ENCODE data around the gene RTN4R.
A peak's percentile ranks its signal among the peaks of the same experiment; 100 is the strongest.
"Not testable (repeated sequence)": the region's sequence is repeated elsewhere in the genome, so short reads cannot be mapped to it uniquely, and the experiment has no call there.

Gene RTN4R

GRCh38 chr22:20297414-20298109 is 29.4 kb upstream of the RTN4R start:
- Mint-ChIP-seq H3K27ac (no peak overlapping the region), H3K9me3 (no peaks in the 10 kb centered on the region), H3K27me3 (peaks cover 25% of the 10 kb centered on the region), H3K4me3 (peak overlapping the region in 1 of 2 donors; percentile 59), H3K4me1 (peaks cover 20% of the 10 kb centered on the region)
- no peak for ATAC-seq
- no peak for DNase-seq

GRCh38 chr22:20296598-20296997 is 28.5 kb upstream of the RTN4R start:
- Mint-ChIP-seq H3K27me3 (peaks cover 22% of the 10 kb centered on the region), H3K4me3 (no peak overlapping the region), H3K9me3 (no peaks in the 10 kb centered on the region), H3K27ac (no peak overlapping the region), H3K4me1 (peaks cover 20% of the 10 kb centered on the region)
- DNase-seq (no peak), ATAC-seq (no peak)

GRCh38 chr22:20295262-20296064 is 27.3 kb upstream of the RTN4R start:
- no peak overlapping the region for H3K4me3 Mint-ChIP-seq
- DNase-seq (no peak), ATAC-seq (no peak)
- no peaks in the 10 kb centered on the region for H3K9me3 Mint-ChIP-seq
- H3K27me3 Mint-ChIP-seq, result peaks cover 11% of the 10 kb centered on the region
- peaks cover 12% of the 10 kb centered on the region for H3K4me1 Mint-ChIP-seq
- H3K27ac Mint-ChIP-seq, result no peak overlapping the region

GRCh38 chr22:20292673-20293232 is 24.6 kb upstream of the RTN4R start:
- H3K9me3 Mint-ChIP-seq, result no peaks in the 10 kb centered on the region
- no peak overlapping the region for H3K27ac Mint-ChIP-seq
- no peak for ATAC-seq
- H3K4me1 Mint-ChIP-seq, result no peaks in the 10 kb centered on the region
- peaks cover 2% of the 10 kb centered on the region for H3K27me3 Mint-ChIP-seq
- no peak overlapping the region for H3K4me3 Mint-ChIP-seq
- no peak for DNase-seq

GRCh38 chr22:20292108-20292507 is 24.0 kb upstream of the RTN4R start:
- Mint-ChIP-seq H3K9me3 (no peaks in the 10 kb centered on the region), H3K4me3 (no peak overlapping the region), H3K4me1 (no peaks in the 10 kb centered on the region), H3K27ac (no peak overlapping the region), H3K27me3 (no peaks in the 10 kb centered on the region)
- no peak for DNase-seq
- no peak for ATAC-seq

- Mint-ChIP-seq H3K9me3 (no peaks in the 10 kb centered on the region), H3K27ac (no peak overlapping the region), H3K4me3 (no peak overlapping the region), H3K27me3 (no peaks in the 10 kb centered on the region), H3K4me1 (no peaks in the 10 kb centered on the region)
- ATAC-seq, result no peak
- DNase-seq, result no peak
These were observed 23.5 kb upstream of the RTN4R start for GRCh38 chr22:20291604-20292063.

GRCh38 chr22:20291249-20291586 is 23.1 kb upstream of the RTN4R start:
- DNase-seq (no peak), ATAC-seq (no peak)
- H3K9me3 Mint-ChIP-seq, result no peaks in the 10 kb centered on the region
- H3K27me3 Mint-ChIP-seq, result no peaks in the 10 kb centered on the region
- no peaks in the 10 kb centered on the region for H3K4me1 Mint-ChIP-seq
- no peak overlapping the region for H3K4me3 Mint-ChIP-seq
- no peak overlapping the region for H3K27ac Mint-ChIP-seq

DNA sequence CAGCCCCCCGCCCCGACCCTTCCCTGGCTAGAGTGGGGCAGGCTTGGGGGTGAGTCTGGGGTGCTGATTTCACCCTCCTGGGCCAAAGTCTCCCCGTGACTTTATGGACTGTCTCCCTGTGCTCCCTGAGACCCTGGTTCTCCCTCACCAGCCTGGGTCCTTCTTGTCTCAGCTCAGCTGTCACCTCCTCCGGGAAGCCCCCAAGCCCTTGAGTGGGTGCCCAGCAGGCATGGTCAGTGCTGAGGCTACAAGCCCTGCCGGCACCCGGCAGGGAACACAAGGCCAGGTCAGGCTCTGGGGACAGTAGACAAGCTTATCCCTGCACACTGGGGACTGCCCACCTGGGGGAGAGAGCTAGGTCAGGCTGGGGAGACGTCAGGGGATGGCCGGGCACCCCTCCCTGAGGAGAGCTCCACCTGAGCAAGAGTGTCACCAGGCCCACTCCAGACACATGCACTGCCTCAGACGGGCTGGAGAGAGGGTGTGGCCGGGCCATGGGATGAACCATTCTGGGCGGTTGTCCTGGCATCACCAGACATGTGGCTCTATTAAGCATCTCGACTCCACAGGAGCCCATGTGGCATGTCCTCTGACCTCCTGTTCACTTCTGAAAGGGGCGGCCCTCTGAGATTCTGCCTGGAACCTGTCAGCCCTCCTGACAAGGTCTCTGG is 22.6 kb upstream of the RTN4R start:
- H3K4me3 Mint-ChIP-seq, result no peak overlapping the region
- H3K4me1 Mint-ChIP-seq, result no peaks in the 10 kb centered on the region
- DNase-seq (no peak), ATAC-seq (no peak)
- no peak overlapping the region for H3K27ac Mint-ChIP-seq
- no peaks in the 10 kb centered on the region for H3K9me3 Mint-ChIP-seq
- no peaks in the 10 kb centered on the region for H3K27me3 Mint-ChIP-seq

- H3K27ac Mint-ChIP-seq, result no peak overlapping the region
These were observed 21.9 kb upstream of the RTN4R start for GRCh38 chr22:20290045-20290392.

DNA sequence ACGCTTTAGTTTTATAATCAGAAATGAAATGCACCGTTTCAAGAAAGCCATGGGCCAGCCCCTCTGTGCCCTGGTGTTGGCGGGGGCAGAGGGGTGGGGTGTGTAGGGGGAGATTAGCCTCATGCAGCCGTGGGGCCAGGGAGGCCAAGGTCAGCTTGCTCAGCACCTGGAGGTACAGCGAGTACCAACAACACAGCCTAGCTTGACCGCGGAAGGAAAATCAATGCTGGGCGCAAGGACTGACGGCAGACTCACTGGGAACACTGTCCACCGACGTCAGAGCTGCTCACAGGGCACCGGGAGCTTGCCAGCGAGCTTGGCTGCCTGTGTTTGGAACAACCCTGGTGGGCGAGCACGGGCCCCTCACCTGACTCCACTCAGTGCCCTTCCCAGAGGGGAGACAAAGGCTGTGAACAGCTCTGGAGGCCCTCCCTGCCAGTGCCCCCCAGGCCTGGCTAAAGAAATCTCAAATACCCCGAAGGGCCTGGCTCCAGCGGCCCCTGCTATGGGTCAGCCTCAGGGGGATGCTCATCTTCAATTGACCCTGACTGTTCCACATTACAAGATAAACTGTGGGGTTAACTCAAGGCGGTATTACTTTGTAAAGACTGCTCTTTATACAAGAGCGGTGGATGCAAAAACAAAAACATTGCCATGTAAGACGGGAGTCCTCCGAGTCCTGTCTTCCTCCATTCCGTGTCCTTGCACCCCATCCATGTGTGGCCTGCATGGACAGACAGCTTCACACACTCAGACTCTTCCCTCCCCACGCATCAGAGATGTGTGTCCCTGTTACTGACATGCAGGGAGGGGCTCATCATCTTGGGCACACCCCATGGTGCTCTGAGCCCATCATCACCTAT is 21.3 kb upstream of the RTN4R start:
- H3K27me3 Mint-ChIP-seq, H3K4me1 Mint-ChIP-seq, DNase-seq, H3K27ac Mint-ChIP-seq, H3K9me3 Mint-ChIP-seq, ATAC-seq, H3K4me3 Mint-ChIP-seq: not testable (repeated sequence)

More at GRCh38 chr22:20290045-20290392, 21.9 kb upstream of the RTN4R start:
- Mint-ChIP-seq H3K9me3 (no peaks in the 10 kb centered on the region), H3K27me3 (no peaks in the 10 kb centered on the region), H3K4me3 (no peak overlapping the region), H3K4me1 (no peaks in the 10 kb centered on the region)
- no peak for DNase-seq
- no peak for ATAC-seq

DNA sequence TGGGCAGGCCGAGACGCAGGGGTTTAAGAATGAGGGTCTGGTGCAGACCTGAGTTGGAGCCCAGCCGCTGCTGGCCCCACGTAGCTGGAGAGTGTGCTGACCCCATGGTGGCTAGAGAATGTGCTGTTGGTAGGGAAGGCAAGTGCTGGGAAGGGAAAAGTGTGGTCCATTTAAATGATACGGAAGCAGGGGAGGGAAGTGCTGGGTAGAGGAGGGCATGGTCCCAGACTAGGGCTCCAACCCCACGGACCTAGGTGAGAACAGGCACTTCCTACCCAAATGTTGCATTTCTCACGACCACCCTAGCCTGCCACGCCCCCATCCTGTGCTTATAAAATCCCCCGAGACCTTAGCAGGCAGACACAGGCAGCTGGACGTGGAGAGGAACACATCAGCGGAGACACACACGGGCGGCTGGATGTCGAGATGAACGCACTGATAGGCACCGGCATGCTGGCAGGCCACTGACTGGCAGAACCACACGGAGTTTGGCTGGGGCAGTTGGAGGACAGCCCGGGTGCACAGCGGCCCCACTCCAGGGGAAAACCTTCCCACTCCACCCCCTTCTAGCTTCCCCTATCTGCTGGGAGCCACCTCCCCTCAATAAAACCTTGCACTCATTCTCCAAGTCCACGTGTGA is 18.8 kb upstream of the RTN4R start:
- not testable (repeated sequence) for DNase-seq, H3K4me3 Mint-ChIP-seq, ATAC-seq

GRCh38 chr22:20286312-20286660 is 18.2 kb upstream of the RTN4R start:
- H3K9me3 Mint-ChIP-seq, DNase-seq, H3K4me1 Mint-ChIP-seq, H3K27me3 Mint-ChIP-seq, ATAC-seq, H3K27ac Mint-ChIP-seq, H3K4me3 Mint-ChIP-seq: not testable (repeated sequence)

More for the DNA sequence above, 18.8 kb upstream of the RTN4R start:
- H3K9me3 Mint-ChIP-seq, H3K4me1 Mint-ChIP-seq, H3K27me3 Mint-ChIP-seq, H3K27ac Mint-ChIP-seq: not testable (repeated sequence)

DNA sequence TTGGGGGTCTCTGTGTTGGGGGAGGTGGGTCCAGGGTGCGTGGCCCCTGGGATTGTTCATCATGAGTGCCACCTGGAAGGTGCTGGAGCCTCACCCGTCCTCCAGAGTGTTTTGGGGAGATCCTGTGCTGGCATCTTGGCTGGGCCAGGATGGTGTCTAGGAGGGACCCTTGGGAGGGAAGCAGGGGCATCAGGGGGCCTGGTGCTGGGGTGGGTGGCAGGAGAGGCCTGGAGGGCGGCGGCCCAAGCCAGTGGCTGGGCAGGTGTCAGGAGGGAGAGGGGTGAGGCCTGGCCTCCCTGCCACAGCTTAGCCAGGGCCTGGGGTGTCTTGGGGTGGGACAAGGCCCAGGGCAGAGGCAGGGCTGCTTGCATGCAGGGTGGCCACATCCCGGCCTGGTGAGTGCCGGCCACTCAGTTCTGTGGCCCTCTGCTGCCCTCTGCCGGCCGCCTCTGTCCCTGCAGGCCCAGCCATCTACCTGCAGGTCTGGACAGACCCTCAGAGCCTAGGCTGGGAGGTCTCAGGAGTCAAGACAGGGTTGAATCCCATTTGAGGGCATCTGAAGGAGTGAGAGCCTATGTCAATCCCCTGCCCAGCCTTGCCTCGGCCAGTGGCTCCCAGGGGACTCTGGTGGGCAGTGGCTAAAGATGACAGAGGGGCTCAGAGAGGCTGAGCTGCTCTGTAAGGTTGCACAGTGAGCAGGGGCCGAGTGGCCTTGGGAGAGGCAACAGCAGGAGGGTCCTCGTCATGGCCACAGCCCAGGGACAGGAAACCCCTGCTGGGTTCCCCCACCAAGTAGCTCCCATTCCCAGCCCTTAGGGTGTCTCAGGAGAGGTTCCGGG is 17.6 kb upstream of the RTN4R start:
- not testable (repeated sequence) for H3K4me1 Mint-ChIP-seq, H3K4me3 Mint-ChIP-seq, H3K9me3 Mint-ChIP-seq, H3K27ac Mint-ChIP-seq, H3K27me3 Mint-ChIP-seq
- ATAC-seq (peak; percentile 82), DNase-seq (peak; percentile 79 to 85)

- H3K27me3 Mint-ChIP-seq, result no peaks in the 10 kb centered on the region
- H3K27ac Mint-ChIP-seq, result no peak overlapping the region
- DNase-seq (no peak), ATAC-seq (no peak)
- H3K4me3 Mint-ChIP-seq, result no peak overlapping the region
- H3K9me3 Mint-ChIP-seq, result no peaks in the 10 kb centered on the region
- peaks cover 4% of the 10 kb centered on the region for H3K4me1 Mint-ChIP-seq
These were observed 16.5 kb upstream of the RTN4R start for GRCh38 chr22:20284471-20285086.
